Stimulated activated CD4-positive, alpha-beta T cell treated with anti-CD3 and anti-CD28 coated beads, Interleukin-1b, Interleukin-23, amount 100 ng/mL, for 24 hours (primary cell): ENCODE measurements around the gene NDUFB1.

ENCODE experiments used
- DNase-seq, 4 experiments: peaks; one replicate each; pipeline ENCODE4 v3.0.0-alpha.2; 2020; ENCODE audit warnings: low read depth in 4 of 4, low spot score in 1 of 4

NDUFB1 gene

DNA sequence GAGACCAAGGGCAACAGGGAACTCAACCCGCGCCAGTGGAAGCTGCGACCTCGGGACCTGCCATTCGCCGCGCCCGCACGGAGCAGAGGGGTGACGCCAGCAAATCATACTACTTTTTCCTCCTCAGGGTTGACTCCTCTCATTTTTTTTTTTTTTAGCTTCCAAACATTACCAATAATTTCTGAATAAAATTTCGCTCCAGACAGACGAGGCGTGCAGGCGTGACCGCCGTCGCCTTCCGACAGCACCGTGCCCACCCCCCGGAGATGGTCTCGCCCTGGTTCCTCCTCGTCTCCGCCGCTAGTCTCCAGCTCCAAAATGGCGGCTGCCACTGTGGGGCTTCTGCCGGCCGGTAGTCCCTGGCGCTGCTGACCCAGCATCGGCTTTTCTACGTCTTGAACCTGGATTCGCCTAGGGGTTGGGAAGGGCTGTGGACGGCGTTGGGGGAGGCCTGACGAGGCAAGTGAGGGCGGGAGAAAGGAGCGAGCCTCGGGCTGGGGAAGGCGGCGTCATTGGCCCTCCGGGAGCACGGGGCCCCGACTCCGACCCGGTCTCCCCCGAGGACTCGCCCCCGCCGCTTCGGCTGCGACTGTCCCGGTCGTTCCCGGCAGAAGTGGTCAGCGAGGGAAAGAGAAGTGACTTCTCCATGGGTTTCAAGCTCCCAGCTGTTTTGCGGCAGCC, at the start of gene NDUFB1, which contains the start of gene CPSF2:
NDUFB1 (minus strand) TSS at position 37 of the 681 bp plus-strand sequence. CDS start 4,069 bp downstream, outside the sequence.
CPSF2 (plus strand) TSS at position 300 of the 681 bp plus-strand sequence. CDS start 9,016 bp downstream, outside the sequence.
- DNase-seq: peak; percentile 72 to 82 (median 78)

DNA sequence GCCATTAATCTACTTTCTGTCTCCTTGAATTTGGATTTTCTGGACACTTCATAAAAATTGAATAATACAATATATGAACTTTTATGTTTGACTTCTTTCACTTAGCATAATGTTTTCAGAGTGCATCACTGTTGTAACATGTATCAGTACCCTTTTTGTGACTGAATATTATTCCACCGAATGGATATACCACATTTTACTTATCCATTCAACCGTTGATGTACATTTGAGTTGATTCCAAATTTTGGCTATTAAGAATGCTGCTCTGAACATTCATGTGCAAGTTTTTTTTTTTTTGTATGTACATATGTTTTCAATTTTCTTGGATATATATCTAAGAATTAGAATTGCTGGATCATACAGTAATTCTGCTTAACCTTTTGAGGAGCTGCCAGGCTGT, 43.5 kb upstream of the NDUFB1 start:
- no peak for DNase-seq

DNA sequence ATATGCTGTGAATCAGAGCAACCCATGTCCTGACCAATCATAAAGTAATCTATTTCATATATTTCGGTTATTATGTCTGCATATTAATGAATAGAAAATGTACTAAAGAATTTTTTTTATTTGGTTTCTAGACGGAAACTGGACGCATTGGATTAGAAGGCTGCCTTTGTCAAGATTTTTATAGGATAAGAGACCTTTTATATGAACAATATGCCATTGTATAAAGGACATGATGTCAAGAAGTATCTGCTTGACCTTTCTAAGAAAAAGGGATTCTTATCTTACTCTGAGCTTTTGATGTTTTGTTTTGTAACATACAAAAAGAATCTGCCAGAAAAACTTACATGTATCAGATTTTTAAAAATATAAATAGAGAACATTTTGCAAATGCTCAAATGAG, 40.0 kb upstream of the NDUFB1 start:
- DNase-seq: no peak

DNA sequence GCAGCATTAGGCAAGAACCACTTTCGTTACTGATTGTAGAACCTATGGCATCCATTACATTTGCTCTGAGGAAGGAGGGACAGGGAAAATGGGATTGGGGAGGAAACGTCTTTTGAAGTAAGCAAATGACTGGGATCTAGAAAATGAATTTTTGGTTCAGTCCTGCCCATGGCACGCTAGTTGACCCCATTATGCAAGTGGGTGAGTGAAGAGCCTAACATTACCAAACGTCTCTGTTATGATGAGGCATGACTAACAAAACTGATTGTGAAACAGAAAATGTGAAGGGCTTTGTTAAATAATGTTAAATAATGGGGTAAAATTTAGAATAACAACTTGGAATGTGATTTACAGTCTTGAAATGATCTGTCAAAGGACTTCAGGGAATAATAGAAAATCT, 39.1 kb upstream of the NDUFB1 start:
- DNase-seq: no peak

DNA sequence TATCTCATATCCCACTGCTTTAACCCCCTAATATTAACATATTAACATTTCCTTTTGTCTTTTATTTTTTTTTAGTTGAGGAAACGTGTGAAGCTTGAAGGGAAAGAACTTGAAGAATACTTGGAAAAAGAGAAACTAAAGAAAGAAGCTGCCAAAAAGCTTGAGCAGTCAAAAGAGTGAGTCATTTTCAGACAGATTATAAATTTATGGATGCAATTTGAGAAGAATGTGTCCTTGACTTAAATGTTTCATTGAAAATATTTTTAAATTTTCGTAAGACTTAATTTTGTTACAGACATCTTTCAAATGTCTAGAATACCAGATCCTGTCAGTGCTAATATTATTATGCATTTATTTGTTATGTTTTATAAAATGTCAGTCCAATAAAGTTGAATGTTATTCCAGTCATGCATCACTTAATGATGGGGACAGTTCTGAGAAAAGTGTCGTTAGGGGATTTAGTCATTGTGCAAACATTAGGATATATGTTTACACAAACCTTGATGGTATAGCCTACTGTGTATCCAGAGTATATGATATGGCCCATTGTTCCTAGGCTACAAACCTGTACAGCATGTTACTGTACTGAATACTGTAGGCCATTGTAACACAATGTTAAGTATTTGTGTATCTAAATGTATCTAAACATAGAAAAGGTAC, 32.9 kb upstream of the NDUFB1 start:
- DNase-seq: no peak

DNA sequence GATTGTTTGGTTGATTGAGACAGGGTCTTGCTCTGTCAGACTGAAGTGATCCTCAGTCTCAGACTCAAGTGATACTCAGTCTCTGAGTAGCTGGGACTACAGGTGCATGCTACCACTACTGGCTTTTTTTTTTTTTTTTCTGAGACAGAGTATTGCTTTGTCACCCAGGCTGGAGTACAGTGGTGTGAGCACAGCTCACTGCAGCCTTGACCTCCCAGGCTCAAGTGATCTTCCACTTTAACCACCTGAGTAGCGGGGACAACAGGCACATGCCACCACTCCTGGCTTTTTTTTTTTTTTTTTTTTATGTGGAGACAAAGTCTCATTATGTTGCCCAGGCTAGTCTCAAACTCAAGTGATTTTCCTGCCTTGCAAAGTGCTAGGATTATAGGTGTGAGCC, 32.1 kb upstream of the NDUFB1 start:
- no peak for DNase-seq

DNA sequence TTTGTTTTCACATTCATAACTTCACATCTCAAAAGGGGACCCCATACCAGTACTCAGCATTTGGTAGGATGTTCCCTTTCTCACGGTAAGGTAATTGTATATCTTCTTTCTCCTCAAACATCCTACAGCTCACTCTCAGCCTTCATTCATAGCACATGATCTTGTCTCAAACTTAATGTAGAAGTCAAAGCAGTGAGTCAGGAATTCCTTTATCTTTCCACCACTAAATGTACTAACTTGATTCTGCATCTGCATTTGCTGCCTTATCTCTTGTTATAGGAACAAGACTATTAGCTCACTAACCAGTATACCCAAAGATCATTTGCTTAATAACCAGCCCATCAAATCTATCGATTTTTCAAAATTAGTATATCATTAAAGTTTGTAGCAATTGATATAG, 23.2 kb upstream of the NDUFB1 start:
- DNase-seq: no peak

DNA sequence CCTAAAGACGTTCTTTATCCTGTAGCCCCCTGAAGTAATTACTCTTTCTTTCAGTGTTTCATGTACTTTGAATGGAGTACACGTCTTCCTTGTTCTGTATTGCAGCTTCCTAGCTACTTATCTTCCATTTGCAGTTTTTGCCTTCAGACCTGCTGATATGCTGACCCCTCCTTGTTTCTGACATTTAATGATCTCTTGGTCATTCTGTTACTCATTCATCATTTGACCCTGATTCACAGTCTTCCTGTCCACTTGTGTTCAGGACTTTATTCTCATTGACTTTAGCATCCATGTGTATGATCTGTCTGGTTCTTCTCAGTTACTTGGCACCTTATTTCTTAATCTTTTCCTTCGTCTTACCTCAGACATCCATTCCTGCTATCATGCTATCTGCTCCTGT, 22.5 kb upstream of the NDUFB1 start:
- DNase-seq: no peak

DNA sequence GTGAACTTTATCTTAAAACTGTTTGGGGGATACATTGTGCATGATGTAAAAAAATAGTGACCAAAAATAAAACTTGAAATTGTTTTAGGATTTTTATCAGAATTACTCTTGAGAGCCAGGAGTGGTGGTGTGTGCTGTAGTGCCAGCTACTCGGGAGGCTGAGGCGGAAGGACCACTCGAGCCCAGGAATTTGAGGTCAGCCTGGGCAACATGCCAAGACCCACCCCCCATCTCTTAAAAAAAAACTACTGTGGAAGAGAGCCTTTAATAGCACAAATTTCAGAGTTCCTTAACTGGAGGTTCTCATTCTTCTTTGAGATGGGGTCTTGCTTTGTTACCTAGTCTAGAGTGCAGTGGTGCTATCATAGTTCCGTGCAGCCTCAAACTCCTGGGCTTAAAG, 21.8 kb upstream of the NDUFB1 start:
- no peak for DNase-seq

DNA sequence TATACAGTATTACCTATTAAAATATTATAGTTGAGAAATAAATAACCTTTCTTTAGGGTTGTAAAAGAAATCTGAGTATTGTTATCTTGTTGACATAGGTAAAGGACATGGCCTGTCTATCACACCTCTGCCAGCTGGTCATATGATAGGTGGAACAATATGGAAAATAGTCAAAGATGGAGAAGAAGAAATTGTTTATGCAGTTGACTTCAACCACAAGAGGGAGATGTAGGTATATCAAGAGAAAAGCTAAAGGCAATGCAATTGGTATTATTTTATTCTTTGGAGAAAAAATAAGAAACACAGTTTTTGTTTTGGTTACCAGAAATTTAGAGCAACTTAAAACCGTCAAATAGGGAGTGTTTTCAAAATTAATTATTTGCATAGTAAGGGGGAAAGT, 13.8 kb upstream of the NDUFB1 start:
- DNase-seq: no peak

DNA sequence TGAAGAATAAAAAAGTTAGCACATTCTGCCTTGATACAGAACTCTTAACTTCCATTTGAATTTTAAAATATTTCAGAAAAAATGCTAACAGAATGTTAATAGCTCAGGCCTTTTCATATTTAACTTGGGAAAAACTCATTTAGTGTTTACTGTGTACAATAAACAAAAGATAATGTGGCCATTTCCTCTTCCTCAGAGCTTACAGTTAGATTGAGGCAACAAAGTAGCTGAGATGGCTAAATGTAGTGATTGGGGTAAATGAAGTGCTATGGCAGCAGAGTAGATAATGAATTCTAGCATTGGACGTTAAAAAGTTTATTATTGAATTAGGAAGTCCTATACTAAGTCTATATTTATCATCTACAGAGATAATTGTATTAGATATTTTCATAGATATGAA, 12.9 kb upstream of the NDUFB1 start:
- no peak for DNase-seq

DNA sequence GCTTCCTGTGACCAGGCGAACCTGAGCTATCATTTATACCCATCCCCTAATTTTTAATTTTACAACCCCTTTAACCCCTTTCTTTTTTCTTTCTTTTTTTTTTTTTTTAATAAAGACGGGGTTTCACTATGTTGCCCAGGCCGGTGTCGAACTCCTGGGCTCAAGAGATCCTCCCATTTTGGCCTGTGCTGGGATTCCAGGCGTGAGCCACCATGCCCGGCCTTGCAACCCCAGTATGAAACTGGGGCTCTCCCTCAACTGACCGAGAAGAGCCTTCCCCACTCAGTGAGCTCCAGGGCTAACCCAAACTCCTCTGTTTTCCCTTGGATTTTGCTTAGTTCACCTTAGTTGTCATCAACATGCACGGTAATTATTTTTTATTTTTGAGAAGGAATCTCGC, 1.3 kb upstream of the NDUFB1 start:
- DNase-seq: no peak

DNA sequence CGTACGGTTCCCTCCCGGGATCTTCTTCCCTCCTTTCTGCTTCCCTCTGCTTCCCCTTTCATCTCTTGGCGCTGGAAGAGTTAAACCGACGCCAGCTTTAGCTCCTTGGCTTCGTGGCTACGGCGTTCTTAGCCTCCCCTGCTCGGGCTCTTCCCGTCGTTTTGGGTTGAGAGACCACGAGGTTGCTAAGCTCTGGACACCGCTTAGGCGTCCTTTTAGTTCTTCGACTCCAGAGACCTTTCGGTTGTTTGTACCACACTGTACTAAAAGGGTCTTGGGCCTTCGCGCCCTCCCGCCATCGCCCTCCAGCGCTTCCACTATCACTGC, 808 bp upstream of the NDUFB1 start:
- DNase-seq: peak in 1 of 4 experiments; percentile 2

DNA sequence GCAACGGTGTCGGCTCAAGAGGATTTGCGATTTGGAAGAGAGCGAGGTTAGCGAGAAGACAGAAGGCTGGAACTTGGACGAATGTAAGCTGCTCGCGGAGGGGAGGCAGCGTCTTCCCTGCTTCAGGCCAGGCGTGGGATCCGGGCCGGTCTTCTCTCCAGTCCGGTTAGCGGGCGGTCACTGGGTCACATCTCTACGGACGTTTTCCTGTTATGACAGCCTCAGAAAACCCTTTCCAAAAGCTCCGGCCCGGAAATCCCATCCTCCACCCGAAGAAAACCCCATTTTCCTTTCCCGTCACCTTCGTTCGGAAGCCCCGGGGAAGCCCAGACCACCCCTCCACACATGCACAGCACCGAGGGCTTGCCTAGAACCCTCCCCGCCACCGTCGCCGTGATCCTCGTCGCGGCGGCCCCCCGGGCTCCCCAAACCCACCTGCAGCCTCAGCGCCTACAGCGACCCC, 268 bp downstream of the NDUFB1 start:
- peak in 1 of 4 experiments; percentile 11 for DNase-seq

DNA sequence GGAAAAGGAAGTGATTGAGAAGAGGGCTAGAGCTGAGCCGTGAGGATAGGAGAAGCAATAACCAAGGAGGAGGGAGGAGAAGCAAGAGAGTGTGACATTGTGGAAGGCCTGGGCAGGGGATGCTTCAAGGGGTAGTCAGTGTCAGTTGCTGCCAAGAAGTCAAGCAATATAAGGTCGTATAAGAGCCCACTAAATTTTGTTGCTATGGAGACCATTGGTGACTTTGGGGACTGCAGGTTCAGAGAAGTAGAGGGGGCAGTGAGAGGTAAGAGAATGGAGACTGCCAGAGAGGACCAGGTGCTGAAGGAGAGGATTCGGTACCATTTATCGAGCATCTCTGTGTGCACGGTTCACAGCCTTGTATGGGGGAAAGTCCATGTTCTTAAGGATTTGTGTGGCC, 12.0 kb downstream of the NDUFB1 start:
- DNase-seq: no peak

DNA sequence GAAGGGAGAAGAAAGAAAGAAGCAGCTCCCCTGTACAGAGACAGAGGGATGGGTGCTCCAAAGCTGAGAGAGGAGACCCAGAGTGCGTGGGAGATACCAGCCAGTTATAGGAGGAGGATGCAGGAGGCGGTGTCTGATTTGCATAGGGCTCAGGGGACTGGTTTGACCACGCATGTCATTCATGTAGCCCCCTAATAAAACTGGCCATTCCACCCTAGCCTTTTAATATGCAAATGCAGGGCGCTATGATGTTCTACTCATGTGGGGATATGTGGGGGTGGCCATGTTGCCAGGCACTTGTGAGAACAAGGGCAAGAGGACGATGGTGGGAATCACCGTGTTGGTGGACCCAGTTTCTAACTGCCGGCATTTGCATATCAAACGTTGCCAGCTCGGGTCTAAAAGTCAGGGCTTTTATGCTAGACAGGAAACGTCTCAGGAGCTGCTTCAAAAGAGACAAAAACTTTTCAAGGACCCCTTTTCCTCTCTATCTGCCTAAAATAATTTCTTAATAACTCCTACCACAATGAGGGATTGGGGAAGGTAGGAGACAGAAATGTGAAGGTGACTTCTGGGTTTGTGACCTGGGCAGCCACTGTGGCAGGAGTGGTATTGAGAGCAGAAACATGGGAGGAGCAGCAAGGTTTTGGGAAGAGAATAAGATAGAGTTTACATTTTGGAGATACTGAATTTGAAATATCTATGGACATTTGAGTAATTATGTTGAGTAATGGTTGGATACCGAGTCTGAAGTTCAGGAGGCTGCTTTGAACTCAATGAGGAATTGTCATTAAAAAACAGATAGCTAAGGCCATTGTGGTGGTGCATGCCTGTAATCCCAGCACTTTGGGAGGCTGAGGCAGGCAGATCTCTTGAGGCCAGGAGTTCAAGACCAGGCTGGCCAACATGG, 12.9 kb downstream of the NDUFB1 start:
- DNase-seq: no peak

DNA sequence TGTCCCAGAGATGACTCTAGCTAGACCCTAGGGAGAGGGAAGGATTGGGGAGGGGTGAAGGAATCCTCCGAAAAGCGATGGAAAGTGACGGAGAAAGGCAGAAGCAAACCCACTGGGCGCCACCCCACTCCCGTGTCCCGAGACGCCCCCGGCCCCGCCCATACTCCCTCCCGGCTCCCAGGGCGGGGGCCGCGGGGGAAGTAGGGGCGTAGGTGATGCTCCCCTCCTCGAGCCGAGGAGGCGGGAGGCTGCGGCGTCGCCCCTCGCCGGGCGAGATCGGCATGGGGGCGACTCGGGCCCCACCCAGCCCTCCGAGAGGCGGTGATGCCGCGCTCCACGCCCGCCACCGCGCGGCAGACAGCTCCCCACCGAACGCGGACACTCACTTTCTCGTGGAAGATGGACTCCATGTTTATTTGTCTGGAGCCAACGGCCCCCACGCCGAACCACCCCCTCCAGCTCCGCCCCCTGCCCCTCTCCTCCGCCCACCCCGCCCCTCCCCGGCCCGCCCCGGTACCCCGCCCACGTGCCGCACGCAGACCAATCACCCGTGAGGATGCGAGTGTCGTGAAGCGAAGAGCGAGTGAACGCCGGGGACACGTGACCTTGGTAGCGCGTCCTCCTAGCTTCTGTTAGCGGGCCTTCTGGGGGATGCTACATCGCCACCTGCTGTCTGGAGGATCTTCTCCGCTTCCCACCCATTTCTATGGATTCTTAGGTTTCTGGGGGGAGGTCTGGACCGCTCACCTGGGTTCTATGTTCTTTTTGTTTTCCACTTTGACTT, 15.2 kb downstream of the NDUFB1 start, which contains the start of gene ATXN3:
ATXN3 (minus strand) TSS at position 440 of the 784 bp plus-strand sequence; CDS start at position 410, 30 bp downstream.
- DNase-seq: peak; percentile 85 to 94 (median 90)

DNA sequence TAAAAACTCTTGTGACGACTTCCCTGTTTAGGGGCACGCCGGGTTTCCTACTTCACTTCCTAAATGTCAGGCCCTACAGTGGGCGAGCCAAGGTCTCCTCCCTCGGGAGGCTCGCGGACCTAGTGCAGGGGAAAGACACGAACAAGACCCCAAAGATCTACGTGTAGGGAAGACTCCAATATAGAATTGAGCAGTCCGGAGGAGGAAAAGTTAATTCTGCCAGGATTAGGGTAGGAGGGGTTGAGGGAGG, 15.7 kb downstream of the NDUFB1 start:
- DNase-seq: peak in 1 of 4 experiments; percentile 8

DNA sequence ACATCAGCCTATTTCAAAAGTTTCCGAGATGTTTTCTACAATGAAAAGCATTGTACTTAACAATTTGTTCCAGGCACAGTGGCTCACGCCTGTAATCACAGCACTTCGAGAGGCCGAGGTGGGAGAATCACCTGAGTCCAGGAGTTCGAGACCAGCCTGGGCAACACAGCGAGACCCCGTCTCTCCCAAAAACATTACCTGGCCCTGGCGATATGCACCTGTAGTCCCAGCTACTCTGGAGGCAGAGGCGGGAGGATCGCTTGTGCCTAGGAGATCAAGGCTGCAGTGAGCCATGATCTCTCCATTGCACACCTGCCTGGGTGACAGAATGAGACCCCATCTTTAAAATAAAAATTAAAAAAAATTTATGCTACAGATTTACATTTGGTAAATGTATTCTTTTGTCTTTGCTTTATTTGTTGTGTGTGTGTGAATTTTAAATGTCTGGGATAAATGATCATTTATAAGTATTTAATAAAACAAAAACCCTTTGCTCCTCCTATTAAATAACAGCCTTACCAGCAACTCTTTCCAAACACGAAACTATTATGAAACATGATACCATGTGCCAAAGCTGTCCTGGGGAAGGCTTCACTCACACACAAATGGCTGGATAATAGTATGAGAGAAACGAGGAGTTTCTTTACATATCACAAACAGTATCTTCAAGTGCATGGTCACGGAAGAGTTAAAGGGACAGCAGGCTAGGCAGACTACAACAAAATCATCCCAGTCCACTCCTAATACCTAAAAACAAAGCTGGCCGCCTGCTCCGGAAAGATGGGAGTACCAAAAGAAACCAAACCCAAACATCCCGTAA, 16.2 kb downstream of the NDUFB1 start:
- no peak for DNase-seq

DNA sequence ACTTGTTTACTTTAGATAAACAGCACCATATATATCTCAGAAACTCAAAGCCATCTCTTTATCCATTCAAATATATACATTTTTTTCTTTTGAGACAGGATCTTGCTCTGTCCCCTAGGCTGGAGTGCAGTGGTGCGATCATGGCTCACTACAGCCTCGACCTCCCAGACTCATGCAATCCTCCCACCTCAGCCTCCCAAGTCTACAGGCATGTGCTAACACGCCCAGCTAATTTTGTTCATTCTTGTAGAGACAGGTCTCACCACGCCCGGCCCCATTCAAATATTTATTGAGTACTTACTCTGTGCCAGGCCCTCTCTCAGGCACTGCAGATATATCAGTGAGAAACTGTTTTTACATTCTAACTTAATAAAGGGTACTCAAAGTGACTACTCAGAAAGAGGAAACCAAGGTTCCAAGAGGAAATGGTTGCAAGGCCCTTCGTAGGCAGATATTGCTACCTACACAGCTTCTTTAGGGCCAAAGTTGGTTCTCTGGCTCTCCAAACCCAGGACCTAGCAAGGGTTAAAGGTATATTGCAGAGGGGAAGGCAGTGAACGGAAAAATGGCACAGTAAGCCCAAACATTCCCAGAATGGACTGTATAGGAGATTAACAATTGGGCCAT, 18.0 kb downstream of the NDUFB1 start:
- no peak for DNase-seq
